ENCODE measurements around the gene FERMT2.

GRCh38 chr14:52948039-52948438, 2.8 kb downstream of the FERMT2 start:
- no peak for TF ChIP-seq CTCF (conservative IDR thresholded peaks at IDR 0.05)
- no peak for TF ChIP-seq ZFX (IDR thresholded peaks at IDR 0.05)

Data from C4-2B (cell line).